HG02981 (cell line): ENCODE measurements around the gene THEMIS2.
"Not testable (repeated sequence)": the region's sequence is repeated elsewhere in the genome, so short reads cannot be mapped to it uniquely, and the experiment has no call there.

Experiments used
- ATAC-seq: cut with Tn5 transposase; IDR thresholded peaks from one replicate; pipeline ENCODE4 v1.9.1; 2021; ENCODE audit warnings: mild to moderate bottlenecking, moderate library complexity; ENCODE audit not compliant: unreplicated experiment

THEMIS2 gene

DNA sequence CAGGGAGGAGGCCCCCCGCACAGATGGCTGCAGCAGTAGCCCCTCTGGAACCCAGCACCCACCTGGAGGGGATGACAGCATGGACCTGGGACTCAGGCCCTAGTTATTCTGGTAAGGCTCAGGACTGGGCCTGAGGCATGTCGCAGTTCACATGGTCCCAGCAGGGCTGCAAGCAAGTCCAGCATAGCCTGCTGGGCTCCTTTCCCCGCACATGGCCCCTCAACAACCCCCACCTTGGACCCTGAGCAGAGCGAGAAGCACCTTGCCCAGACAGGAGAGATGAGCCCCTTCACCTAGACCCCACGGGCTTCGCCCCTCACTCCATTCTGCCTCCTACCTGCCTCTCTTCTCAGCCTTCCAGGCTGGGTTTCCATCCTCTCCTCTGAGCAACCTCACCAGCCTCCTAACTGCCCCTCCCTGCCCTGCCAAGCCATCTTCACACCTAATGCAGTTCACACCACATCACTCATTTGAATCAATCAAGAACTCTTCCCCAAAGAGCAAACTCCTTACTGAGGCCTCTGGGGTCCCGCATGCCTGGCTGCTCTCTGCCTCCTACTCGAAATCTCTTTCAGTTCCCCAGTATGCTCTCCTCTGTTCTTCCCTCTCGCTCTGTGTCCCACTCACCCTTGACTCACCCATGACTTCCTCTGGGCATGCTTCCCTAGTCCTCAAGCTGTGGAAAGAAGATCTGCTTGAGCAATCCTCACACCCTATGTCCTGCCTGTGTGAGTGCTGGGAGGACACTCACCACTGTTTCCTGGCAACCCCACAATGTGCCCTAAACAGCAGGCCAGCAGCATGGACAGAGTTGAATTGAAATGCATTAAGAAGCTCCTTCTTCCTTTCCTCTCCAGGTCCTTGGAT, 9.4 kb upstream of the THEMIS2 start:
- ATAC-seq = peak; percentile 41

DNA sequence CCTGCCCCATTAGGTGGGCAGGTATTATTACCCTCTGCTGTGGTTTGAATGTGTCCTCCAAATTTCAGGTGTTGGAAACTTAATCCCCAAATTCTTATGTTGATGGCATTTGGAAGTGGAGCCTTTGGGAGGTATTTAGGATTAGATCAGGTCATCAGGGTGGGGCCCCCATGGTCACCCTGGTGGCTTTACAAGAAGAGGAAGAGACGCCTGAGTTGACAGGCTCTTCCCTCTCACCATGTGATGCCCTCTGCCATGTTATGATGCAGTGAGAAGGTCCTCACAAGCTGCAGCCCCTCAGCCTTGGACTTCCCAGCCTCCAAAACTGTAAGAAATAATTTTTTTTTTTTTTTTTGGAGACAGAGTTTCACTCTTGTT, 8.8 kb upstream of the THEMIS2 start:
- ATAC-seq = no peak

DNA sequence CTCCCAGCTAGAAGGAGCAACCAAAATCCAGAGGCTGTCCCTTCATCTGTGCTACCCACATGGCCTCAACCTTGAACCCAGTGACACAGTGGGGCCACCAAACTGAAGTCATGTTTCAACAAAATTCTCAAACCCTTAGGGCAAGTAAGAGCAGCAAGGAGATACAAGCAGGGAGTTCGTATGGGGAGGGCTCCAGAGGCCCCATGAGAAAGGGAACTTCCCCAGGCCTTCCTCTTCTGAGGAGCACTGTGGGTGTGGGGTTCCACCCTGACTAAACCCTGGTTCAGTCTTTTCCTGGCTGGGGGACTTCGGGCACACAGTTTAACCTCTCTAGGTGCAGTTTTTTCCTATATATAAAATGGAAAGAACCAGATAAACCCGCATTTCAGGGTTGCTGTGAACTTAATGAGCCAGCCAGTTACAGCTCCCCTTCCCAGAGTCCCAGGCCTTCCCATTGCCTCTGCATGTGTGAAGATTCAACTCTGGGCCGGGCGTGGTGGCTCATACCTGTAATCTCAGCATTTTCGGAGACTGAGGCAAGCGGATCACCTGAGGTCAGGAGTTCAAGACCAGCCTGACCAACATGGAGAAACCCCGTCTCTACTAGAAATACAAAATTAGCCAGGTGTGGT, 8.0 kb upstream of the THEMIS2 start:
- ATAC-seq = no peak

DNA sequence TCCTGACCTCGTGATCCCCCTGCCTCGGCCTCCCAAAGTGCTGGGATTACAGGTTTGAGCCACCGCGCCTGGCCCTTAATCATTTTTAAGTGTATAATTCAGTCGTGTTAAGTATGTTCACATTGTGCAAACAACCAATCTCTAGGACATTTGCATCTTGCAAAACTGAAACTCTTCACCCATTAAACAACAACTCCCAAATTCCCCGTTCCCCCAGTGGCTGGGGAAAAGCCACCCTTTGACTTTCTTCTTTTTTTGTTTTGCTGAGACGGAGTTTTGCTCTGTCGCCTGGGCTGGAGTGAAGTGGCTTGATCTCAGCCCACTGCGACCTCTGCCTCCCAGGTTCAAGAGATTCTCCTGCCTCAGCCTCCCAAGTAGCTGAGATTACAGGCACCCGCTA, 6.5 kb upstream of the THEMIS2 start:
- ATAC-seq = no peak

DNA sequence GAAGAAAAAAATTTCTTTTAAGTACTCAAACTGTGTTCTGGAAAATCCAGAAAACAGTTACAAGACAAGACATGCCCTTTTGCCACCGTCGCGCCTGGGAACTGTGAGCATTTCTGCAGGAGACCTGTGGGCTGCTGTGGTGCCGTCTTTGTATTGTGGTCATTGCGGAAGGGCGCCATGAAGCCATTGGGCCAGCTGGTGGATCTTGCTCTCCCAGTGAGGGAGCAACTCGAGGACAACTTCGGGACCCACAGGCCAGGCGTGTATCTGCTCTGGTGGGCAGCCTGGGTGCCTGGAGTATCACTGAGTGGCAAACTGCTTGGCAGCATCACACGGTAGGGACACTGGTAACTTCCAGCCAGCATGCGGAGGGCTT, 3.8 kb upstream of the THEMIS2 start:
- ATAC-seq = no peak

DNA sequence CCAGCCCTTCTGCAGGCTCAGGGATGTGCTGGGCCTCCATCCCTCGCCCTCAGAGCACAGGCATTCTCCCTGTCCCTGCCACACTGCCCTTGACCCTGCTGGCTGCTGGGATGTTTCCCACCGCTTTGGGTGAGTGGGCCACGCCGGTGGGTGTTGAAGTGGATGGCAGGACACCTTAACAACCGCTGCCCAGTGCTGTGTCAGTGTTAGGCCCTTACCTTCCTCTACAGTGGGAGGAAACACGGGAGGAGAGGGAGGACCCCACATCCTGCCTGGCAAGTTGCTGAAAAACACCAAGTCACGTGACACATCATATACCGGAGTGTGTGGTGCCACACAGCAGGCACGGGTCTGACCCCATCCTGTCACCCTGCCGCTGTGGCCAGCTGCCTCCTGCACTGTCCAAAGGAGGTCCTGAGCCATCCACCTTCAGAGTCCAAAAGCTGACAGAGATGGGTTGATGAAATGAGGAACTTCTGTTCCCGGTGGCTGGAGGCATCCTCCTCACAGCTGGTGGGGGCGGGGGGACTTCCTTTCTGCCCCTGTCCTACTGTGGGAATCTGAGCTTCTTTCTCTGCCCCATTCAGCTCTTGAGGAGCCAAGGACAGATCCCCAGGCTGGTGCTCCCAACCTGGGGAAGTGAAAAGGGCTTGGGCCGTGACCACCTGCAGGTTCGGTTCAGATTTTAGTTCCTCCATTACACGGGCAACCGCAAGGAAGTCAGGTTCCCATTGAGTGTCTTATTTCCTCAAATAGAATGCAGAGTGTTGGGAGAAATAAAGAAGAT, 3.2 kb upstream of the THEMIS2 start:
- ATAC-seq = no peak

DNA sequence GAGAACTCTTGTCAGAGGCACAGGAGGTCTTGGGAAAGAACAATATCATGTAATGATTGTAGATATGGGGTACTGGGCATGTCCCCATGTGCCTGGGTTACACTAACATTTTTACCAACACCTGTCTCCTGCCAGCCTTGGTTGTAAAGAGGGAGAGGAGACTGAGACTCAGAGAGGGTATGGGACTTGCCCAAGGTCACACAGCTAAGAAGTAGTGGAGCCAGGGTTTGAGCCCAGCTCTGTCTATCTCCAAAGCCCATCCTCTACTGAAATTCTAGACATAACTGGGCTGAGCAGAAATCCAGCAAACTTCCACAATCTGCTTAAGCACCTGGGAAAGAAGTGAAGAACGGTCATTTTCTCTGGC, 2.6 kb upstream of the THEMIS2 start:
- no peak for ATAC-seq

DNA sequence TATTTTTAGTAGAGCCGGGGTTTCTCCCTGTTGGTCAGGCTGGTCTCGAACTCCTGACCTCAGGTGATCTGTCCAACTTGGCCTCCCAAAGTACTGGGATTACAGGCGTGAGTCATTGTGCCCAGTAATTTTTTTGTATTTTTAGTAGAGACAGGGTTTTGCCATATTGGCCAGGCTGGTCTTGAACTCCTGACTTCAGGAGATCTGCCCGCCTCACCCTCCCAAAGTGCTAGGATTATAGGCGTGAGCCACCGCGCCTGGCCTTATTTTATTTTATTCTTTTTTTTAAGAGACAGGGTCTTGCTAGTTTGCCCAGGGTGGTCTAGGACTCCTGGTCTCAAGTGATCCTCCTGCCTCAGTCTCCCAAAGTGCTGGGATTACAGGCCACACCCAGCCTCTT, 1.3 kb upstream of the THEMIS2 start:
- not testable (repeated sequence) for ATAC-seq

DNA sequence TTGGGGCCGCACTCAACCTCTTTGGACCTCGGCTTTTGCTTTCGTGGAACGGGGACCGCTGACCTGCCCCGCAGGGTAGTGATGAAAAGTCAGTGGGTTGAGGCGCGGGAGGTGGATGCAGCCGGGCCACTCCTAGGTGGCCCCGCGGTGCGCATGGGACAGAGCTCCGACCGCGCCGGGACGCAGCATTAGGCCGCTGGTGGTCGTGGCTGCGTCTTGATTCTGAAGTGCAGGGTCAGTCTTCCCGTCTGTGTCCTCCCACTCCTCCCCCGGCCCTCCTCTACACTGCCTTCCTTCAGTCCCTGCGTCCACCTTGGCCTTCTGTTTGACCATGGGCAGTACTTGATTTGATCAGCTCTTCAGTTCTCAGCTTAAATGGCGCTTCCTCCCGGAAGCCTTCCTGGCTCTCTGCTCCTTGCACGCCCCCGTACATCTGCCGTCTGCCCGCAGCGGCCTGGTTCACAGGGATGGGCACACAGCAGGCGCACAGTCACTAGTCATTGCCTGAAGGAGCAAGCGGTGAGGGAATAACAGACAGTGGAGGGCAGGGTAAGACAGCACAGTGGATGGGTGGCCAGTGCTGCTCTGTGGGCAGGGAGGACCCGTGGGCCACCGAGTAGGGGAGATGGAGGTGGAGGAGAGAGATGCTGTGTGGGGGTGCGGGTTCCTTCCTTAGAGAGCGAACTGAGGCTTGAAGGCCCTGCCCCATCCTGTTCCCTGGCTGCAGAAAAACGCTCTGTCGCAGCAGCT, 633 bp downstream of the THEMIS2 start:
- ATAC-seq = no peak

DNA sequence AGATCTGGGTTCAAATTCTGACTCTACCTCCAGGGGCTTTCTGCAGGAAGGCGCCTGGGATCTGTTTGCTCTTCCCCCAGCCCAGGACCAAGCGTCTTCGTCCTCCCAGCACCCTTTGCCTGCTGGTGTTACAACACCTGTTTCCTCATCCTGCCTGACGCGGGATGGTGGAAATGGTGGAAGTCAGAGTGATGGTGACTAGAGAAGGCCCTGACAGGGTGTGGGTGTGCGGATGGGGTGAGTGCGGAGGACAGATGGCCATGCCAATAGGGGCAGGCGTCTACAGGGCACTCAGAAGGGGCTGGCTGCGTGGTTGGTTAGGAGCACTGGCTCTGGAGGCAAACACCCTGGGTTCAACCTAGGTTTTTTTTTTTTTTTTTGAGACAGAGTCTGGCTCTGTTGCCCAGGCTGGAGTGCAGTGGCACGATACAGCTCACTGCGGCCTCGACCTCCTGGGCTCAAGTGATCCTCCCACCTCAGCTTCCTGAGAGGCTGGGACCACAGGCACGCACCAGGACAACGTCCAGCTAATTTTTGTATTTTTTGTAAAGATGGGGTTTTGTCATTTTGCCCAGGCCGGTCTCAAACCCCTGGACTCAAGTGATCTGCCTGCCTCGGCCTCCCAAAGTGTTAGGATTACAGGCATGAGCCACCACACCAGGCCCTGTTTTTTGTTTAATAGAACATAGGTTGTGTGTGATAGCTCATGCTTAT, 1.5 kb downstream of the THEMIS2 start:
- ATAC-seq = no peak

DNA sequence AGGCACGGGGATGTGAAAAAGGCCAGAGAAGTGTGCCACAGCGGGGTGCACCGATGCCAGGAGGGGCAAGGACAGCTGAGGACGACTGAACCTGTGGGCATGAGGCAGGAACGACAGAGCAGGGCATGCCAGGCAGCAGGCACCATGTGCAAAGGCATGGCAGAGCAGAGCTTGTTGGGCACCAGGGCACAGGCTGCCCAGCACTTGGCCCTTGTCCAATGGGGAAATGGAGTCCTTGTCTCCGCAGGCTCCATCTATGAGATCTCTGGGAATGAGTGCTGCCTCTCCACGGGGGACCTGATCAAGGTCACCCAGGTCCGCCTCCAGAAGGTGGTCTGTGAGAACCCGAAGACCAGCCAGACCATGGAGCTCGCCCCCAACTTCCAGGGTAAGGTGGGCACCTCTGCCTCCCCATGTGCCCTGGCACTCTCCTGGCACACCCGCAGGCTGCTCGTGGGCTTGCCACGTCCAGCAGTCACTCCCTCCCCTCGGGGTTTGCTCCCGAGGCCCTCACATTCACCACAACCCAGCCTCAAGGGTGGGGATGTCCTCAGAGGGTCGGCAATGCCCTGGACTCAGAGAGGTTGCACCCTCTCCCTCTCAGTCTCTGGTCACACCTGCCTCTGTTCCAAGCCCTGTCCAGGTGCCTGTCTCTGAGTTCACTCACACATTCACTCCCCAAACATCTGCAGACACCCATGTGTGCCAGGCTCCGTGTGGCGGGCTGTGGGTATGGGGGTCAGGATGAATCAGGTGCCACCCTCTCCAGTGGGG, 4.2 kb downstream of the THEMIS2 start:
- no peak for ATAC-seq

DNA sequence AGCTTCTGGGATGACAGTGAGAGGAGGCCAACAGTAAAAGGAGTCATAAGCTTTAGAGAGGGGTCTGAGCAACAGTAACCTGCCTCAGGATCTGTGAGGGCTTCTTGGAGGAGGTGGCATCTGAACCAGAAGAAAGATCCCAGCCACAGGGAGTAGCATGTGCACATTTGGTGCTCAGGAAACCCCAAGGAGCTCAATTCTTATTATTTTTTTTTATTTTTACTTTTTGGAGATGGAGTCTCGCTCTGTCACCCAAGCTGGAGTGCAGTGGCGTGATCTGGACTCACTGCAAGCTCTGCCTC, 4.7 kb downstream of the THEMIS2 start:
- no peak for ATAC-seq

DNA sequence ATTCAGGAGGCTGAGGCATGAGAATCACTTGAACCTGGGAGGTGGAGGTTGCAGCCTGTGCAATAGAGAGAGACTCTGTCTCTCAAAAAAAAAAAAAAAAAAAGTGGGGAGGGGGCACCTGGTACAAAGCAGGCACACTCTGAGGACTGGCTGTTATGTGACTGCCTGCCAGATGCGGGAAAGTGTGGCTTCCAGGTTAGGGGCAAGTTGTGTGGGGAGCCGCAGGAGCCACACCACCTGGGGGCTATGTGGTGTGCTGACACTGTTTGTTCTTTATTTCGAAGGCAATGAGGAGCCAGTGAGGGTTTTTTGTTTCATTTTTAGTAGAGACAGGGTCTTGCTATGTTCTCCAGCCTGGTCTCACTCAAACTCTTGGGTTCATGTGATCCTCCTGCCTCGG, 5.7 kb downstream of the THEMIS2 start:
- no peak for ATAC-seq

DNA sequence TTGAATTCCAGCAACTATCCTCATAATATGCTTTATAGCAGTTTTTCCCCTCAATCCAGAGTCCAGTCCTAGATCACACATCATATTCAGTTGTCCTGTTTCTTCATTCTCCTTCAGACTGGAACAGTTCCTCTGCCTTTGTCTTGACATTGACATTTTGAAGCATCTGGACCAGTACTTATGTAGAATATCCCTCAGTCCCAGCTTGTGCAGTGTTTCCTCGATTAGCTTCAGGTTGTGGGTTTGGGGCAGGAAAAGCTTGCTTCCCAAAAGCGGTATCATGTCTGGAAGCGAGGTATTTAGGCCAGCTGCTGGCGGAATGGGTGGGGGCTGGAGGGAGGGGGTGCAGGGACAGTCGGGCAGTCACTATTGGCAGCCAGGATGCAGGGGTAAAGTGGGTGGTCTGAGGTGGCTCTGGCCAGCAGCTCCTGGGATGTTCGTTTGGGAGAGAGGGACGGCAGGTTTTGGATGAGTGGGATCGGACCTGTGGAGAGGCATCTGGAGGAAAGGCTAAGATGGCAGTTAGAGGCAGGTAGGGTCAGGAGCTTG, 6.5 kb downstream of the THEMIS2 start:
- ATAC-seq = no peak

DNA sequence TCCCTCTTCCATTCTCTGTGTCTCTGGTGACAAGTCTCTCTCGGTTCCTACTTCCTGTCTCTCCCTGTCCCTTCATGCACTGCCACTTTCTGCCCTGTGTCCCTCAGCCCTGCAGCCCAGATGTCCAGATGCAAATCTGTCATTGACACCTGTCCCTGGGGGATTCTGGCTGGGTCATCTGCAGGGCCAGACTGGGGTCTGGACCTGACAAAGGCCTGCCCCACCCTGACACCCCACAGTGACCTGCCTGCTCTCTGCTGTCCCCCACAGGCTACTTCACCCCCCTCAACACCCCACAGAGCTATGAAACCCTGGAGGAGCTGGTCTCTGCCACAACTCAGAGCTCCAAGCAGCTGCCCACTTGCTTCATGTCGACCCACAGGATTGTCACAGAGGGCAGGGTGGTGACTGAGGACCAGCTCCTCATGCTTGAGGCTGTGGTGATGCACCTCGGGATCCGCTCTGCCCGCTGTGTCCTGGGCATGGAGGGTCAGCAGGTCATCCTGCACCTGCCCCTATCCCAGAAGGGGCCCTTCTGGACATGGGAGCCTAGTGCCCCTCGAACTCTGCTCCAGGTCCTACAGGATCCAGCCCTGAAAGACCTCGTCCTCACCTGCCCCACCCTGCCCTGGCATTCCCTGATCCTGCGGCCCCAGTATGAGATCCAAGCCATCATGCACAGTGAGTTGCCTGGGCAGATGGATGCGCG, 7.2 kb downstream of the THEMIS2 start:
- no peak for ATAC-seq

DNA sequence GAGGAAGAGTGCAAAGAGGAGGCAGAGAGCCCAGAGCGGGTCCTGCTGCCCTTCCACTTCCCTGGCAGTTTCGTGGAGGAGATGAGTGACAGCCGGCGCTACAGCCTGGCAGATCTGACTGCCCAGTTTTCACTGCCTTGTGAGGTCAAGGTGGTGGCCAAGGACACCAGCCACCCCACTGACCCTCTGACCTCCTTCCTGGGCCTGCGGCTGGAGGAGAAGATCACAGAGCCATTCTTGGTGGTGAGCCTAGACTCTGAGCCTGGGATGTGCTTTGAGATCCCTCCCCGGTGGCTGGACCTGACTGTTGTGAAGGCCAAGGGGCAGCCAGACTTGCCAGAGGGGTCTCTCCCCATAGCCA, 10.2 kb downstream of the THEMIS2 start:
- no peak for ATAC-seq

DNA sequence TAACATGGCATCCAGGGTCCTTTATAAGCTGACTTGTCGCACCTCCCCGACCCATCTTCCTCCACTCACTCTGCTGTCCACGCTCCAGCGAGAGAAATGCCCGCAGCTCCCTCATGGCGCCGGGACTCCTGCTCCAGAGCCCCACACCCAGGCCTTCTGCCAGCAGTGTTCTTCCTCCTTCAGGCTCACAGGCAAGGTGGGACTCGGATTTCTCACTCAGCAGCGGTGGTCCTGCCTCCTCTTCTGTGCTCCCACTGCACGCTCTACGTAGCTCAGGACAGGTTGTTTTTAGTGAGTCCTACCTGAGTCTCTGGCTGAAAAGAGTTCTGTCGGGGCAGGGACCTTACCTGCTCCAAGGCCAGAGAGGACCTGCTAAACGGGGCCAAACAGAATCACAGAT, 11.2 kb downstream of the THEMIS2 start:
- no peak for ATAC-seq

DNA sequence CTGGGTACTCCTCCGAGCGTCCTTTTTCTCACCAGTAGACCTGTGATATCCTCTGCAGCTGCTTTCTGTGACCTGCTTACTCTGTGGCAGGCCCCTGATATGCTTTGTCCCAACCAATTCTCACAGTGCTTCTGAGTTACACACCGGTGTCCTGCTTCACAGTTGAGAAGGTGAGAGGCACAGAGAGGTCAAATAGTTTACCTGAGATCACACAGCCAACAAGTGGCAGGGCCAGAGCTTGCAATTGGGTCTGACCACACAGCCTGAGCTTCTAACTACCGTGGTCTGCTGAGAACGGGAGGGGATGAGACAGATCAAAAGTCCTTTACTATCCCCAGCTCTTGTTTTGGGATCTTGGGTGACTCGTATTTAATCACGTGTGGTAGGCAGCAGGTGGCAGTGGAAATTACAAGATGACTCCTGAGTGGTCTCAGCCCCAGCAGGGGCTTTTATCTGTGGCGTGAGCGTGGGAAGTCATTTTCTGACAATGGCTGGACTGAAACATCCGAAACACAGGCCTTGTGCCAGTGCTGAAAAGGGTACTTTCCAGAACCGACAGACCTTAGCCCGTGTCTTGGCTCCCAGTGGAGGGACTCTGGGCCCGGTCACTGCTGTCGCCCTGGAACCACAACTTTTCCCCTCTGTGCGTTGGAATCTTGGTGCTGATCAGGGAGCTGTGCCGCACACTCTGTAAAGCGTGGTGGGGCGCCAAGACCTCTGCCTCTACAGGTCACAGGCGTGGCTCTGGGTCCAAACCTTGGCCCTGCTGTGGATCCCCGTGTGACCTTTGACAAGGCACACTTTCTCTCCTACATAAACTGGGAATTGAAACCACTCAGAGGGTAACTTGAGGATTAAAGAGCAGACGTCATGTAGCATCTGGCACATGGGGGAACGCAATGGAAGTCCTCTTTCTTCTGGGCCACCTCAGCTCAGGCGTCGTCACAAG, 11.9 kb downstream of the THEMIS2 start:
- ATAC-seq = peak; percentile 65
